Astrocyte (in vitro differentiated cells and primary cell): ENCODE measurements around the gene SEMA3G. TPM values are rescaled to one million over a fixed set of nuclear protein-coding genes. Genes with fewer than 3 reads are reported as not detected.

Source experiments
- DNase-seq: peaks from one replicate; pipeline ENCODE4 v3.0.0-alpha.2; 2010; ENCODE audit warnings: low read depth
- FAIRE-seq: peaks from 2 replicates; lab custom pipeline; 2011; peaks lifted over from hg19 to GRCh38; lab: Jason Lieb, UNC
- H2AFZ ChIP-seq: 2 replicates; pipeline ENCODE4 v1.6.0; 2012; ENCODE audit warnings: low read depth, low read length, inconsistent platforms
- H3K27ac ChIP-seq: 2 replicates; pipeline ENCODE4 v1.5.1; 2011; ENCODE audit warnings: low read depth, low read length, inconsistent platforms
- H3K27me3 ChIP-seq: 2 replicates; pipeline ENCODE4 v1.6.0; 2011; ENCODE audit warnings: low read length, inconsistent platforms; ENCODE audit not compliant: insufficient read depth
- H3K36me3 ChIP-seq: 2 replicates; pipeline ENCODE4 v1.5.1; 2011; ENCODE audit warnings: low read length, inconsistent platforms; ENCODE audit not compliant: insufficient read depth
- H3K4me1 ChIP-seq: 2 replicates; pipeline ENCODE4 v1.5.1; 2011; ENCODE audit warnings: low read length, inconsistent platforms; ENCODE audit not compliant: insufficient read depth
- H3K4me2 ChIP-seq: 2 replicates; pipeline ENCODE4 v1.6.0; 2012; ENCODE audit warnings: low read length, inconsistent platforms
- H3K4me3 ChIP-seq: 2 replicates; pipeline ENCODE4 v1.5.1; 2011; ENCODE audit warnings: low read depth, mild to moderate bottlenecking, low read length, inconsistent platforms; ENCODE audit not compliant: insufficient read depth
- H3K79me2 ChIP-seq: 2 replicates; pipeline ENCODE4 v1.6.0; 2012; ENCODE audit warnings: mild to moderate bottlenecking, low read length, inconsistent platforms; ENCODE audit not compliant: insufficient read depth
- H3K9ac ChIP-seq: 2 replicates; pipeline ENCODE4 v1.6.0; 2012; ENCODE audit warnings: mild to moderate bottlenecking, low read length, inconsistent platforms
- H3K9me3 ChIP-seq: 2 replicates; pipeline ENCODE4 v1.5.1; 2012; ENCODE audit warnings: low read depth, mild to moderate bottlenecking, low read length, inconsistent platforms; ENCODE audit not compliant: insufficient read depth
- H4K20me1 ChIP-seq: 2 replicates; pipeline ENCODE4 v1.6.0; 2012; ENCODE audit warnings: low read length, inconsistent platforms; ENCODE audit not compliant: insufficient read depth
- H3K27ac Mint-ChIP-seq: one replicate; pipeline ENCODE4 v1.8.0; 2021; ENCODE audit warnings: mild to moderate bottlenecking, mixed read lengths; ENCODE audit not compliant: unreplicated experiment
- H3K27me3 Mint-ChIP-seq: one replicate; pipeline ENCODE4 v1.8.0; 2021; ENCODE audit warnings: low read depth, mixed read lengths; ENCODE audit not compliant: unreplicated experiment
- H3K36me3 Mint-ChIP-seq: one replicate; pipeline ENCODE4 v1.8.0; 2021; ENCODE audit warnings: low read depth, mixed read lengths; ENCODE audit not compliant: unreplicated experiment
- H3K4me1 Mint-ChIP-seq: one replicate; pipeline ENCODE4 v1.8.0; 2021; ENCODE audit warnings: low read depth, mixed read lengths; ENCODE audit not compliant: unreplicated experiment
- H3K4me3 Mint-ChIP-seq: one replicate; pipeline ENCODE4 v1.8.0; 2021; ENCODE audit warnings: mild to moderate bottlenecking, moderate library complexity, mixed read lengths; ENCODE audit not compliant: unreplicated experiment
- H3K9me3 Mint-ChIP-seq: one replicate; pipeline ENCODE4 v1.8.0; 2021; ENCODE audit warnings: mild to moderate bottlenecking, mixed read lengths; ENCODE audit not compliant: unreplicated experiment
- EZH2 ChIP-seq: IDR thresholded peaks from 2 replicates; pipeline ENCODE4 v1.6.1; 2012; ENCODE audit warnings: mild to moderate bottlenecking, low read length, inconsistent platforms; ENCODE audit not compliant: insufficient read depth
- total RNA-seq: library from RNA; stranded (reverse); gene quantifications from 2 replicates; pipeline ENCODE4 v1.2.1, GENCODE V29; 2021
- TF ChIP-seq, protein P1 (sequence below): IDR thresholded peaks from 2 replicates; pipeline ENCODE4 v1.5.1; 2011; ENCODE audit warnings: low read depth, mild to moderate bottlenecking, inconsistent platforms, low read length, moderate library complexity; ENCODE audit not compliant: insufficient read depth

The SEMA3G gene
- total RNA-seq, 1 donor from 2014 or later, result 0.09 TPM

- H3K4me3 Mint-ChIP-seq, result no peak overlapping the region
- peaks cover 64% of the 10 kb centered on the region for H3K79me2 ChIP-seq
- H3K27ac Mint-ChIP-seq, result no peak overlapping the region
Observed at GRCh38 chr3:52458770-52459545, 14.1 kb upstream of the SEMA3G start.

GRCh38 chr3:52458031-52458760 is 13.3 kb upstream of the SEMA3G start:
- FAIRE-seq, result no peak
- no peak overlapping the region for H3K4me3 ChIP-seq
- peaks cover 61% of the 10 kb centered on the region for H3K79me2 ChIP-seq

More at GRCh38 chr3:52458770-52459545, 14.1 kb upstream of the SEMA3G start:
- Mint-ChIP-seq H3K27me3 (no peaks in the 10 kb centered on the region), H3K4me1 (peaks cover 18% of the 10 kb centered on the region), H3K36me3 (peaks cover 9% of the 10 kb centered on the region), H3K9me3 (no peaks in the 10 kb centered on the region)
- H3K27me3 ChIP-seq, result no peaks in the 10 kb centered on the region
- peaks cover 26% of the 10 kb centered on the region for H3K4me1 ChIP-seq
- no peak for TF ChIP-seq EZH2
- TF ChIP-seq, protein P1, sequence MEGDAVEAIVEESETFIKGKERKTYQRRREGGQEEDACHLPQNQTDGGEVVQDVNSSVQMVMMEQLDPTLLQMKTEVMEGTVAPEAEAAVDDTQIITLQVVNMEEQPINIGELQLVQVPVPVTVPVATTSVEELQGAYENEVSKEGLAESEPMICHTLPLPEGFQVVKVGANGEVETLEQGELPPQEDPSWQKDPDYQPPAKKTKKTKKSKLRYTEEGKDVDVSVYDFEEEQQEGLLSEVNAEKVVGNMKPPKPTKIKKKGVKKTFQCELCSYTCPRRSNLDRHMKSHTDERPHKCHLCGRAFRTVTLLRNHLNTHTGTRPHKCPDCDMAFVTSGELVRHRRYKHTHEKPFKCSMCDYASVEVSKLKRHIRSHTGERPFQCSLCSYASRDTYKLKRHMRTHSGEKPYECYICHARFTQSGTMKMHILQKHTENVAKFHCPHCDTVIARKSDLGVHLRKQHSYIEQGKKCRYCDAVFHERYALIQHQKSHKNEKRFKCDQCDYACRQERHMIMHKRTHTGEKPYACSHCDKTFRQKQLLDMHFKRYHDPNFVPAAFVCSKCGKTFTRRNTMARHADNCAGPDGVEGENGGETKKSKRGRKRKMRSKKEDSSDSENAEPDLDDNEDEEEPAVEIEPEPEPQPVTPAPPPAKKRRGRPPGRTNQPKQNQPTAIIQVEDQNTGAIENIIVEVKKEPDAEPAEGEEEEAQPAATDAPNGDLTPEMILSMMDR, result no peak
- no peak for DNase-seq
- no peak overlapping the region for H3K4me3 ChIP-seq
- H3K27ac ChIP-seq, result no peak overlapping the region
- no peak overlapping the region for H3K4me2 ChIP-seq
- H2AFZ ChIP-seq, result no peak overlapping the region
- no peak for FAIRE-seq
- H3K9me3 ChIP-seq, result no peaks in the 10 kb centered on the region
- peaks cover 65% of the 10 kb centered on the region for H4K20me1 ChIP-seq
- peaks cover 28% of the 10 kb centered on the region for H3K36me3 ChIP-seq
- no peak overlapping the region for H3K9ac ChIP-seq

More at GRCh38 chr3:52458031-52458760, 13.3 kb upstream of the SEMA3G start:
- no peak for DNase-seq
- Histone ChIP-seq H3K9ac (no peak overlapping the region), H3K27ac (no peak overlapping the region), H3K4me1 (peaks cover 26% of the 10 kb centered on the region), H4K20me1 (peaks cover 58% of the 10 kb centered on the region), H3K9me3 (no peaks in the 10 kb centered on the region), H3K27me3 (no peaks in the 10 kb centered on the region), H3K4me2 (no peak overlapping the region), H3K36me3 (peaks cover 28% of the 10 kb centered on the region), H2AFZ (no peak overlapping the region)
- Mint-ChIP-seq H3K9me3 (no peaks in the 10 kb centered on the region), H3K36me3 (peaks cover 9% of the 10 kb centered on the region), H3K4me1 (peaks cover 22% of the 10 kb centered on the region), H3K4me3 (peak overlapping the region; percentile 54), H3K27me3 (no peaks in the 10 kb centered on the region), H3K27ac (no peak overlapping the region)
- no peak for TF ChIP-seq EZH2
- TF ChIP-seq, protein P1, result no peak
